Fibroblast of pulmonary artery (primary cell): ENCODE data around the gene GOLGA2.

Source experiments
- DNase-seq: peaks from one replicate; pipeline ENCODE4 v3.0.0-alpha.2; 2010; ENCODE audit warnings: low read depth
- H3K4me3 ChIP-seq: replicated peaks from 2 replicates; pipeline ENCODE4 v1.5.1; 2011; ENCODE audit warnings: low read depth, mild to moderate bottlenecking, control low read depth, low read length, moderate library complexity
- TF ChIP-seq, protein P1 (sequence below): IDR thresholded peaks from 2 replicates; pipeline ENCODE4 v1.5.1; 2011; ENCODE audit warnings: mild to moderate bottlenecking, control low read depth, low read length, inconsistent platforms; ENCODE audit errors: missing control alignments

GOLGA2 gene

DNA sequence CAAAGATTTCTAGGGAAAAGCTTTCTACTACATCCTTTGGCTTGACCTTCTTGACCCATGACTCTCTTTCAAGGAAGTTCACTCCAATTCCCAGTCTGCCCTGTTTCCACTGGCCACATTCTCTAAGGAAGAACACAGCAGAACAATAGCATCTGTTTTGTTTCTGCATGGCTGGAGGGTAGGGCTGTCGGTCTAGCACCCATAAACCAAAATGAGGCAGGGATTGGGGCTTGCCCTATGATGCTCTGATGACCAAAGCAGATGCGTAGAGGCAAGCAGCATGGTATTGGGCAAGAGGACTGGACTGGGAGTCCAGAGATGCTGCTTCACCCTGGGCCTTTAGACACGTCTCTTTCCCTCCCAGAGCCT, 24.1 kb downstream of the GOLGA2 start:
- DNase-seq: peak; percentile 41
- H3K4me3 ChIP-seq: no peak overlapping the region
- TF ChIP-seq, protein P1, sequence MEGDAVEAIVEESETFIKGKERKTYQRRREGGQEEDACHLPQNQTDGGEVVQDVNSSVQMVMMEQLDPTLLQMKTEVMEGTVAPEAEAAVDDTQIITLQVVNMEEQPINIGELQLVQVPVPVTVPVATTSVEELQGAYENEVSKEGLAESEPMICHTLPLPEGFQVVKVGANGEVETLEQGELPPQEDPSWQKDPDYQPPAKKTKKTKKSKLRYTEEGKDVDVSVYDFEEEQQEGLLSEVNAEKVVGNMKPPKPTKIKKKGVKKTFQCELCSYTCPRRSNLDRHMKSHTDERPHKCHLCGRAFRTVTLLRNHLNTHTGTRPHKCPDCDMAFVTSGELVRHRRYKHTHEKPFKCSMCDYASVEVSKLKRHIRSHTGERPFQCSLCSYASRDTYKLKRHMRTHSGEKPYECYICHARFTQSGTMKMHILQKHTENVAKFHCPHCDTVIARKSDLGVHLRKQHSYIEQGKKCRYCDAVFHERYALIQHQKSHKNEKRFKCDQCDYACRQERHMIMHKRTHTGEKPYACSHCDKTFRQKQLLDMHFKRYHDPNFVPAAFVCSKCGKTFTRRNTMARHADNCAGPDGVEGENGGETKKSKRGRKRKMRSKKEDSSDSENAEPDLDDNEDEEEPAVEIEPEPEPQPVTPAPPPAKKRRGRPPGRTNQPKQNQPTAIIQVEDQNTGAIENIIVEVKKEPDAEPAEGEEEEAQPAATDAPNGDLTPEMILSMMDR: no peak

DNA sequence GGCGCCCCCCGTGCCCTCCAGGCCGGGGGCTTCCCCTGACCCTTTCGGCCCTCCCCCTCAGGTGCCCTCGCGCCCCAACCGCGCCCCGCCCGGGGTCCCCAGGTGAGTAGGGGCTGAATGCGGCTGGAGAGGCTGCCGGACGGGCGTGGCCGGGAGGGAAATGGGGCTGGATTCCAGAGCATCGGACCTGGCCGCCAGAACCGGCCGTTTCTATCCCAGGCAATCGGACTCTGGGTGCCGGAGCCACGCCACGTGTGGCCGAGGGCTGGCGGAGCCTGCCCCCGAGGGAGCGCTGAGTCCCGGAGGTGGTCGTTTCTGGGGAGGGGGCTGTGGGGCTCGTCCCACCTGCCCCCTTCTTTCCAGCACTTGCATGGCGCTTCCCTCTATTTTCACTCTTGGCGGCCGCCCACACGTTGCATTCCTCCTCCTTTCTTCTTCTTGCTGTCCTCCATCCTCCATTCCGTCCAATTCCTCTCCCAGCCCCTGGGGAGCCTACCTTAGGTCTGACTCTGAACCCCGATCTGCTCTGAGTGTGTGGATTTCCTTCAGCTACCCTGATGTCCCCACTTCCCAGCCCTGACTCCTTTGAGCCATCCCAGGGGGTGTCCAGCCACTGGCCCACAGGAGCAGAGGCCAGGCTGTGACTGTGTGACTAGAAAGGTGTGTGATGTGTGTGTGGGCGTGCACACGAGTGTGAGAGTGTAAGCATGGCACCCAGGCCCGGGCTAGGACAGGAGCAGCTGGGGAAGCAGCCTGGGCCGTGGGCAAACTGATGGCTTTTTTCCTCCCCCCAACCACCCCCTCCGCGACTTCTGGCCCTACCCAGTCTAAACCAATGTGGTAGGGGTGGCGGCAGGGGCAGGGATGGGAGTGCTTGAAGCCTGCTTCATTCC, 24.7 kb downstream of the GOLGA2 start:
- DNase-seq: no peak
- TF ChIP-seq, protein P1: no peak
- H3K4me3 ChIP-seq: no peak overlapping the region

DNA sequence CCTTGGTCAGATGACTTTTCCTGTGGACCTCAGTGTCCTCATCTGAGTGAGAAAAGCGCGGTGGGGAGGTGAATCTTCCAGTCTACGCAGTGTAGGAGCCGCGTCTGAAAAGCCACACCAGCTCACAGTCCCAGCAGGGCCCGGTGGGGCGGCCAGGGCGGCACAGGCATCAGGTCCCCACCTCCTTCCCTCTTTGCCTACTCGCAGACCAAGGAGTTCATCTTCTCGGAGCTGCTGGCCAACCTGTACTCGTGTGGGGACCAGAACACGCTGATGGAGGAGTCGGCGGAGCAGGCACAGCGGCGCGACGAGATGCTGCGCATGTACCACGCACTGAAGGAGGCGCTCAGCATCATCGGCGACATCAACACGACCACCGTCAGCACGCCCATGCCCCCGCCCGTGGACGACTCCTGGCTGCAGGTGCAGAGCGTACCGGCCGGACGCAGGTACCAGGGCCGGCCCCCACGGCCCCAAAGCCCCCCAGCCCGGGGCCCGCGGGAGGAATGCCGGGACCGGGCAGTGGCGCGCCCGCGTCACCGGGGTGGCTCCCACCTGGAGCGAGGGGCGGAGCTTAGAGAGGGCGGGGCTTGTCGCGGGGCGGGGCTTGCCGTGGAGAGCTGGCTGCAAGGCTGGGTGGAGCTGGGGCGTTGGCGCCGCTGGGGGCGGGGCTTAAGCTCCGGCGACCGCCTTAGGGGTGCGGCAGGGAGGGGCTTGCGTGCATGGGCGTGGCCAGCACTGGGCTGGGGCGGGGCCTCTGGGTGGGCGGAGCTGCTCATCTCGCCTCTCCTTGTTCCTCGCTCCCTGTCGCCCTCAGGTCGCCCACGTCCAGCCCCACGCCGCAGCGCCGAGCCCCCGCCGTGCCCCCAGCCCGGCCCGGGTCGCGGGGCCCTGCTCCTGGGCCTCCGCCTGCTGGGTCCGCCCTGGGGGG, 25.6 kb downstream of the GOLGA2 start:
- no peak overlapping the region for H3K4me3 ChIP-seq
- peak; percentile 52 for DNase-seq
- TF ChIP-seq, protein P1: no peak

DNA sequence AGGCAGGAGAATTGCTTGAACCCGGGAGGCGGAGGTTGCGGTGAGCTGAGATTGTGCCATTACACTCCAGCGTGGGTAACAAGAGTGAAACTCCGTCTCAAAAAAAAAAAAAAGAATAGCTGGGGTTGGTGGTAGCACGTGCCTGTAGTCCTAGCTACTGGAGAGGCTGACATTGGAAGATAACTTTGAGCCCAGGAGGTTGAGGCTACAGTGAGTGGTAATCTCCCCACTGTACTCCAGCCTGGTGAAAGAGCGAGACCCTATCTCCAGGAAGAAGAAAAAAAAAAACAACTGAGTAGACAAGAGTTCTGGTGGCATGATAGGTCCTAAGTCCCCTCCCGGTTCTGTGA, 26.3 kb downstream of the GOLGA2 start:
- TF ChIP-seq, protein P1: no peak
- no peak for DNase-seq
- H3K4me3 ChIP-seq: no peak overlapping the region

DNA sequence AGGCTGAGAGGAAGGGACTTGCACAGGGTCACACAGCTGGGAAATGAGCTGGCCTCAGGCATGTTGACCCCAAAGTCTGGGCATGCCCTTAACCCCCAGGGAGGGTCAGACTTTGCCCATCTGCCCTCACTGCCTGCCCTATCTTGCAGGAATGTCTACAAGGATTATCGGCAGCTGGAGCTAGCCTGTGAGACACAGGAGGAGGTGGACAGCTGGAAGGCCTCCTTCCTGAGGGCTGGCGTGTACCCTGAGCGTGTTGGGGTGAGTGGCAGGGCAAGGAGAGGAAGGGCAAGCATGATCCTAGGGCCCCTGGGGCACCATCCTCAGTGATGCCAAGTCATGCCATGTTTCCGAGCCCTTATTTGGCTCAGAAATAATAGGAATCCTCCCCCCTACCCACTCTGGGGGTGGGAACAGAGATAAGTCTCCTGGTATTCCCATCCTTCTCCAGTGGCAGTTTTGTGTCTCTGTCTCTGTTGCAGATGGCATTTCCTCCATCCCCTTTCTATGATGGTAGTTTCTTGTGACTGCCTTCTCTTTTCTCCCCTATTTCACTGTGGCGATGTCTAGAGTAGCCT, 28.5 kb downstream of the GOLGA2 start:
- H3K4me3 ChIP-seq: no peak overlapping the region
- TF ChIP-seq, protein P1: no peak
- DNase-seq: no peak

DNA sequence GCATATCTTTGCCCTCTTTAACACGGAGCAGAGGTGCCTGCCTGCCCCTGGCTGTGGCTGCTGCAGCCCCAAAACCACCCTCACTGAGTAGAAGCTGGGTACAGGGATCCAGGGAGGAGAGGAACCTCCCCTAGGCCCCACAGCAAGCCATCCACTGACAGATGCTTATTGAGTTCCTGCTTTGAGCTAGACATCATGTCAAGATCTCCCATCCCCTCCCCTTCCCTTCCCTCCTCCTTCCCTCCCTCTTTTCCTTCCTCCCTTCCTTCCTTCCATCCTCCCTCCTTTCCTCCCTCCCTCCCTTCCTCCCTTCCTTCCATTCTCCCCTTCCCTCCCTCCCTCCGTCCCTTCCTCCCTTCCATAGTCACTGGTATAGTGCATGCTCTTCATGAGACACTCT, 29.3 kb downstream of the GOLGA2 start:
- no peak for DNase-seq
- TF ChIP-seq, protein P1: no peak
- no peak overlapping the region for H3K4me3 ChIP-seq
